Astrocyte (in vitro differentiated cells and primary cell): ENCODE results near the gene RAPGEF4. TPM values are rescaled to one million over a fixed set of nuclear protein-coding genes. Genes with fewer than 3 reads are reported as not detected.

ENCODE experiments used
- DNase-seq: peaks from one replicate; pipeline ENCODE4 v3.0.0-alpha.2; 2010; ENCODE audit warnings: low read depth
- FAIRE-seq: peaks from 2 replicates; lab custom pipeline; 2011; peaks lifted over from hg19 to GRCh38; lab: Jason Lieb, UNC
- H2AFZ ChIP-seq: 2 replicates; pipeline ENCODE4 v1.6.0; 2012; ENCODE audit warnings: low read depth, low read length, inconsistent platforms
- H3K27ac ChIP-seq: 2 replicates; pipeline ENCODE4 v1.5.1; 2011; ENCODE audit warnings: low read depth, low read length, inconsistent platforms
- H3K27me3 ChIP-seq: 2 replicates; pipeline ENCODE4 v1.6.0; 2011; ENCODE audit warnings: low read length, inconsistent platforms; ENCODE audit not compliant: insufficient read depth
- H3K36me3 ChIP-seq: 2 replicates; pipeline ENCODE4 v1.5.1; 2011; ENCODE audit warnings: low read length, inconsistent platforms; ENCODE audit not compliant: insufficient read depth
- H3K4me1 ChIP-seq: 2 replicates; pipeline ENCODE4 v1.5.1; 2011; ENCODE audit warnings: low read length, inconsistent platforms; ENCODE audit not compliant: insufficient read depth
- H3K4me2 ChIP-seq: 2 replicates; pipeline ENCODE4 v1.6.0; 2012; ENCODE audit warnings: low read length, inconsistent platforms
- H3K4me3 ChIP-seq: 2 replicates; pipeline ENCODE4 v1.5.1; 2011; ENCODE audit warnings: low read depth, mild to moderate bottlenecking, low read length, inconsistent platforms; ENCODE audit not compliant: insufficient read depth
- H3K79me2 ChIP-seq: 2 replicates; pipeline ENCODE4 v1.6.0; 2012; ENCODE audit warnings: mild to moderate bottlenecking, low read length, inconsistent platforms; ENCODE audit not compliant: insufficient read depth
- H3K9ac ChIP-seq: 2 replicates; pipeline ENCODE4 v1.6.0; 2012; ENCODE audit warnings: mild to moderate bottlenecking, low read length, inconsistent platforms
- H3K9me3 ChIP-seq: 2 replicates; pipeline ENCODE4 v1.5.1; 2012; ENCODE audit warnings: low read depth, mild to moderate bottlenecking, low read length, inconsistent platforms; ENCODE audit not compliant: insufficient read depth
- H4K20me1 ChIP-seq: 2 replicates; pipeline ENCODE4 v1.6.0; 2012; ENCODE audit warnings: low read length, inconsistent platforms; ENCODE audit not compliant: insufficient read depth
- H3K27ac Mint-ChIP-seq: one replicate; pipeline ENCODE4 v1.8.0; 2021; ENCODE audit warnings: mild to moderate bottlenecking, mixed read lengths; ENCODE audit not compliant: unreplicated experiment
- H3K27me3 Mint-ChIP-seq: one replicate; pipeline ENCODE4 v1.8.0; 2021; ENCODE audit warnings: low read depth, mixed read lengths; ENCODE audit not compliant: unreplicated experiment
- H3K36me3 Mint-ChIP-seq: one replicate; pipeline ENCODE4 v1.8.0; 2021; ENCODE audit warnings: low read depth, mixed read lengths; ENCODE audit not compliant: unreplicated experiment
- H3K4me1 Mint-ChIP-seq: one replicate; pipeline ENCODE4 v1.8.0; 2021; ENCODE audit warnings: low read depth, mixed read lengths; ENCODE audit not compliant: unreplicated experiment
- H3K4me3 Mint-ChIP-seq: one replicate; pipeline ENCODE4 v1.8.0; 2021; ENCODE audit warnings: mild to moderate bottlenecking, moderate library complexity, mixed read lengths; ENCODE audit not compliant: unreplicated experiment
- H3K9me3 Mint-ChIP-seq: one replicate; pipeline ENCODE4 v1.8.0; 2021; ENCODE audit warnings: mild to moderate bottlenecking, mixed read lengths; ENCODE audit not compliant: unreplicated experiment
- EZH2 ChIP-seq: IDR thresholded peaks from 2 replicates; pipeline ENCODE4 v1.6.1; 2012; ENCODE audit warnings: mild to moderate bottlenecking, low read length, inconsistent platforms; ENCODE audit not compliant: insufficient read depth
- total RNA-seq: library from RNA; stranded (reverse); gene quantifications from 2 replicates; pipeline ENCODE4 v1.2.1, GENCODE V29; 2021
- TF ChIP-seq, protein P1 (sequence below): IDR thresholded peaks from 2 replicates; pipeline ENCODE4 v1.5.1; 2011; ENCODE audit warnings: low read depth, mild to moderate bottlenecking, inconsistent platforms, low read length, moderate library complexity; ENCODE audit not compliant: insufficient read depth

Gene RAPGEF4
- total RNA-seq, 1 donor from 2014 or later, result 1.1 TPM

DNA sequence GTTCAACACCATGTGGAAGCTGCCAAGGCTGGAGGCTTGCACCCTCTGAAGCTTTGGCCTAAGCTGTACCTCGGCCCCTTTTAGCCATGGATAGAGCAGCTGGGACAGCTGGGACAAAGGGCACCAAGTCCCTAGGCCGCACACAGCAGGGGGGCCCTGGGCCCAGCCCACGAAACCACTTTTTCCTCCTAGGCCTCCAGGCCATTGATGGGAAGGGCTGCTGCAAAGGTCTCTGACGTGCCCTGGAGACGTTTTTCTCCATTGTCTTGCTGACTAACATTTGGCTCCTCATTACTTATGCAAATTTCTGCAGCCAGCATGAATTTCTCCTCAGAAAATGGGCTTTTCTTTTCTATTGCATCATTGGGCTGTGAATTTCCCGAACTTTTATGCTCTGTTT is 13.7 kb downstream of the RAPGEF4 start:
- Histone ChIP-seq H3K9ac (no peak overlapping the region), H3K4me1 (no peaks in the 10 kb centered on the region), H3K79me2 (no peaks in the 10 kb centered on the region), H3K27ac (no peak overlapping the region), H3K9me3 (no peaks in the 10 kb centered on the region), H3K36me3 (no peaks in the 10 kb centered on the region), H4K20me1 (no peaks in the 10 kb centered on the region), H3K4me2 (no peak overlapping the region), H3K4me3 (no peak overlapping the region), H3K27me3 (no peaks in the 10 kb centered on the region), H2AFZ (no peak overlapping the region)
- H3K27me3 Mint-ChIP-seq, result no peaks in the 10 kb centered on the region
- peaks cover 5% of the 10 kb centered on the region for H3K4me1 Mint-ChIP-seq
- H3K9me3 Mint-ChIP-seq, result peaks cover 10% of the 10 kb centered on the region
- DNase-seq (no peak), FAIRE-seq (no peak)
- H3K36me3 Mint-ChIP-seq, result peaks cover 3% of the 10 kb centered on the region
- TF ChIP-seq EZH2, result no peak
- TF ChIP-seq, protein P1, sequence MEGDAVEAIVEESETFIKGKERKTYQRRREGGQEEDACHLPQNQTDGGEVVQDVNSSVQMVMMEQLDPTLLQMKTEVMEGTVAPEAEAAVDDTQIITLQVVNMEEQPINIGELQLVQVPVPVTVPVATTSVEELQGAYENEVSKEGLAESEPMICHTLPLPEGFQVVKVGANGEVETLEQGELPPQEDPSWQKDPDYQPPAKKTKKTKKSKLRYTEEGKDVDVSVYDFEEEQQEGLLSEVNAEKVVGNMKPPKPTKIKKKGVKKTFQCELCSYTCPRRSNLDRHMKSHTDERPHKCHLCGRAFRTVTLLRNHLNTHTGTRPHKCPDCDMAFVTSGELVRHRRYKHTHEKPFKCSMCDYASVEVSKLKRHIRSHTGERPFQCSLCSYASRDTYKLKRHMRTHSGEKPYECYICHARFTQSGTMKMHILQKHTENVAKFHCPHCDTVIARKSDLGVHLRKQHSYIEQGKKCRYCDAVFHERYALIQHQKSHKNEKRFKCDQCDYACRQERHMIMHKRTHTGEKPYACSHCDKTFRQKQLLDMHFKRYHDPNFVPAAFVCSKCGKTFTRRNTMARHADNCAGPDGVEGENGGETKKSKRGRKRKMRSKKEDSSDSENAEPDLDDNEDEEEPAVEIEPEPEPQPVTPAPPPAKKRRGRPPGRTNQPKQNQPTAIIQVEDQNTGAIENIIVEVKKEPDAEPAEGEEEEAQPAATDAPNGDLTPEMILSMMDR, result no peak
- no peak overlapping the region for H3K27ac Mint-ChIP-seq
- H3K4me3 Mint-ChIP-seq, result no peak overlapping the region

DNA sequence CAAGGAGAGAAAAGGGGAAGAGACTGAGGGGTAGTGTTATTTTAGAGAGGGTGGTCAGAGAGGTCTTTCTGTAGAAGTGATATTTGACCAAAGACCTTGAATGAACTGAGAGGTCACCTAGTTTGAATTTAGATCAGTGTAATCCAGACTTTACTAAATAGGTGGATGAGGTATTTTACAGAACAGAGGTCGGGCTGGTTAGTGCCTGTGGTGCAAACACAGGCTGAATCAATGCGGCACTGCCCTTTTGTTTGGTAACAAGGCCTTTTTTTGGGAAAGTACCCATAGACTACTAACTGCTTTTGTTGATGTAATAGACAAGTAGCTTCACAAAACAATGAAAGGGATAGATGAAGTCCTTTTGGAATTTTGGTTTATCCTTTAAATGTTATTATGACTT is 15.9 kb downstream of the RAPGEF4 start:
- Histone ChIP-seq H3K9me3 (no peaks in the 10 kb centered on the region), H3K9ac (no peak overlapping the region), H3K4me2 (no peak overlapping the region), H3K4me1 (no peaks in the 10 kb centered on the region), H3K4me3 (no peak overlapping the region), H3K36me3 (no peaks in the 10 kb centered on the region), H2AFZ (no peak overlapping the region), H4K20me1 (no peaks in the 10 kb centered on the region), H3K79me2 (no peaks in the 10 kb centered on the region), H3K27ac (no peak overlapping the region), H3K27me3 (no peaks in the 10 kb centered on the region)
- FAIRE-seq (no peak), DNase-seq (no peak)
- no peak overlapping the region for H3K27ac Mint-ChIP-seq
- H3K9me3 Mint-ChIP-seq, result peaks cover 6% of the 10 kb centered on the region
- peaks cover 2% of the 10 kb centered on the region for H3K27me3 Mint-ChIP-seq
- peaks cover 3% of the 10 kb centered on the region for H3K36me3 Mint-ChIP-seq
- TF ChIP-seq, protein P1, result no peak
- no peak for TF ChIP-seq EZH2
- no peaks in the 10 kb centered on the region for H3K4me1 Mint-ChIP-seq
- H3K4me3 Mint-ChIP-seq, result no peak overlapping the region

DNA sequence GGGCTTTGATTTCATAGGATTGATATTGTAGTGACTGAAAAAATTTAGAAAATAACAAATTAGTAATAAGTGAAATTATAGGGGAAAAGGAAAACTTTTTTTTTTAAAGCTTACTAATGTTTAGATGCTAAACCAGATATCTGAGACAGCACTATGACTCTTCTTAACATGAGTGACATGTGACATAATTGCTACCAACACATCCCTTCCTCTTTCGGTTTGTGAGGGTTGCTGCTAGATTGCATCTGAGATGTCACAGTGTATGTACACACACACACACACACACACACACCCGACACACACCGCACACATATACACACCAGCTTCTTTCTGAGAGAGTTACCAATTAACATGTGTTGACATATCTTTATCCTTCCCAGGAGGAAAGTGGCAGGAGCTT is 18.0 kb downstream of the RAPGEF4 start:
- Histone ChIP-seq H3K79me2 (no peaks in the 10 kb centered on the region), H3K9me3 (no peaks in the 10 kb centered on the region), H2AFZ (no peak overlapping the region), H4K20me1 (no peaks in the 10 kb centered on the region), H3K27me3 (no peaks in the 10 kb centered on the region), H3K4me3 (no peak overlapping the region), H3K4me1 (no peaks in the 10 kb centered on the region), H3K4me2 (no peak overlapping the region), H3K36me3 (no peaks in the 10 kb centered on the region), H3K27ac (no peak overlapping the region), H3K9ac (no peak overlapping the region)
- H3K36me3 Mint-ChIP-seq, result peaks cover 3% of the 10 kb centered on the region
- H3K9me3 Mint-ChIP-seq, result peaks cover 6% of the 10 kb centered on the region
- peaks cover 4% of the 10 kb centered on the region for H3K27me3 Mint-ChIP-seq
- DNase-seq (no peak), FAIRE-seq (no peak)
- no peak for TF ChIP-seq EZH2
- TF ChIP-seq, protein P1, result no peak
- H3K27ac Mint-ChIP-seq, result no peak overlapping the region
- no peak overlapping the region for H3K4me3 Mint-ChIP-seq
- no peaks in the 10 kb centered on the region for H3K4me1 Mint-ChIP-seq
